Measurements from ENCODE around the gene SDCCAG8. TPM values are rescaled to one million over a fixed set of nuclear protein-coding genes. Genes with fewer than 3 reads are reported as not detected.

The SDCCAG8 gene
- polyA plus RNA-seq, 3 donors: 33.2 to 34.4 (median 33.4) TPM

- Mint-ChIP-seq H3K4me1 (peaks cover 17% of the 10 kb centered on the region), H3K36me3 (peaks cover 17 to 27% of the 10 kb centered on the region in 2 donors), H3K9me3 (no peaks in the 10 kb centered on the region), H3K27me3 (ENCODE audit: low read depth in 3 of 3) (no peaks in the 10 kb centered on the region), H3K27ac (no peak overlapping the region), H3K4me3 (no peak overlapping the region)
- Histone ChIP-seq H3K4me3 (replicated peaks in 1 of 3; ENCODE audit: low read depth in 2 of 3, low read length in 3 of 3) (no peak overlapping the region), H3K9ac (ENCODE audit: insufficient read depth, low read length, poor library complexity, severe bottlenecking) (no peak overlapping the region), H3K36me3 (replicated peaks in 1 of 2; ENCODE audit: control insufficient read depth in 1 of 2, insufficient read depth in 2 of 2, low read length in 2 of 2) (peaks cover 0 to 2% of the 10 kb centered on the region in 2 donors), H3K4me1 (ENCODE audit: control insufficient read depth in 1 of 2, insufficient read depth in 2 of 2, low read length in 2 of 2) (peaks cover 7 to 9% of the 10 kb centered on the region in 2 donors), H3K4me2 (replicated peaks; ENCODE audit: extremely low read depth, low read length, poor library complexity, severe bottlenecking) (no peak overlapping the region), H3K27ac (ENCODE audit: low read depth in 1 of 2, low read length in 2 of 2) (no peak overlapping the region), H4K20me1 (ENCODE audit: insufficient read depth, low read length) (no peaks in the 10 kb centered on the region), H2AFZ (ENCODE audit: insufficient read depth, low read depth, low read length, poor library complexity, severe bottlenecking) (no peak overlapping the region), H3K9me3 (replicated peaks in 1 of 2; ENCODE audit: control insufficient read depth in 1 of 2, insufficient read depth in 1 of 2, low read length in 2 of 2) (no peaks in the 10 kb centered on the region), H3K27me3 (ENCODE audit: control insufficient read depth in 2 of 2, insufficient read depth in 2 of 2, low read length in 2 of 2) (no peaks in the 10 kb centered on the region), H3K79me2 (ENCODE audit: insufficient read depth, low read length) (no peaks in the 10 kb centered on the region)
- TF ChIP-seq CTCF (IDR thresholded peaks at IDR 0.05): no peak
- DNase-seq: no peak
- intact Hi-C loops (cut with micrococcal nuclease): no loop called here
- WGBS (ENCODE audit: insufficient coverage): no CpG with 5 or more reads among the region's 3 CpGs
Observed at GRCh38 chr1:243435836-243436235, 180.0 kb downstream of the SDCCAG8 start.

GRCh38 chr1:243438146-243438545 is 182.3 kb downstream of the SDCCAG8 start:
- H3K4me1 ChIP-seq (ENCODE audit: control insufficient read depth in 1 of 2, insufficient read depth in 2 of 2, low read length in 2 of 2): peaks cover 9 to 10% of the 10 kb centered on the region in 2 donors
- DNase-seq: no peak
- H3K36me3 Mint-ChIP-seq: peaks cover 9 to 20% of the 10 kb centered on the region in 2 donors
- H3K9ac ChIP-seq (ENCODE audit: insufficient read depth, low read length, poor library complexity, severe bottlenecking): no peak overlapping the region
- H3K9me3 Mint-ChIP-seq: no peaks in the 10 kb centered on the region
- peak overlapping the region in 1 of 3 experiments; percentile 39 for H3K4me3 ChIP-seq (replicated peaks in 1 of 3; ENCODE audit: low read depth in 2 of 3, low read length in 3 of 3)
- no CpG with 5 or more reads among the region's 3 CpGs for WGBS (ENCODE audit: insufficient coverage)
- intact Hi-C loops (cut with micrococcal nuclease): no loop called here
- no peaks in the 10 kb centered on the region for H3K27me3 ChIP-seq (ENCODE audit: control insufficient read depth in 2 of 2, insufficient read depth in 2 of 2, low read length in 2 of 2)
- H3K27ac Mint-ChIP-seq: peak overlapping the region in 2 of 7 donors; percentile 24 to 42
- H3K36me3 ChIP-seq (replicated peaks in 1 of 2; ENCODE audit: control insufficient read depth in 1 of 2, insufficient read depth in 2 of 2, low read length in 2 of 2): no peaks in the 10 kb centered on the region
- peak overlapping the region; percentile 39 for H2AFZ ChIP-seq (ENCODE audit: insufficient read depth, low read depth, low read length, poor library complexity, severe bottlenecking)
- peak overlapping the region; percentile 62 to 73 for H3K4me3 Mint-ChIP-seq
- peak overlapping the region in 1 of 2 donors; percentile 11 for H3K27ac ChIP-seq (ENCODE audit: low read depth in 1 of 2, low read length in 2 of 2)
- H3K27me3 Mint-ChIP-seq (ENCODE audit: low read depth in 3 of 3): no peaks in the 10 kb centered on the region
- peaks cover 19% of the 10 kb centered on the region for H3K4me1 Mint-ChIP-seq
- H3K79me2 ChIP-seq (ENCODE audit: insufficient read depth, low read length): no peaks in the 10 kb centered on the region
- TF ChIP-seq CTCF (IDR thresholded peaks at IDR 0.05): no peak
- H4K20me1 ChIP-seq (ENCODE audit: insufficient read depth, low read length): no peaks in the 10 kb centered on the region
- H3K4me2 ChIP-seq (replicated peaks; ENCODE audit: extremely low read depth, low read length, poor library complexity, severe bottlenecking): peak overlapping the region; percentile 54
- H3K9me3 ChIP-seq (replicated peaks in 1 of 2; ENCODE audit: control insufficient read depth in 1 of 2, insufficient read depth in 1 of 2, low read length in 2 of 2): no peaks in the 10 kb centered on the region

All from CD14-positive monocyte (primary cell).